ENCODE measurements around the gene IL5. TPM values are rescaled to one million over a fixed set of nuclear protein-coding genes. Genes with fewer than 3 reads are reported as not detected.
"Not testable (repeated sequence)": the region's sequence is repeated elsewhere in the genome, so short reads cannot be mapped to it uniquely, and the experiment has no call there.

Gene IL5
- total RNA-seq, 4 donors from 2014 or later, result not detected

GRCh38 chr5:132557478-132558172 is 14.3 kb upstream of the IL5 start:
- ATAC-seq, result peak; percentile 44
- TF ChIP-seq EP300 (IDR thresholded peaks at IDR 0.05), result no peak
- TF ChIP-seq POLR2A (IDR thresholded peaks at IDR 0.05), result no peak
- no peak for TF ChIP-seq CTCF (IDR thresholded peaks at IDR 0.05)
- TF ChIP-seq POLR2AphosphoS5 (IDR thresholded peaks at IDR 0.05), result no peak

GRCh38 chr5:132556763-132557477 is 13.6 kb upstream of the IL5 start, which contains the start of gene RAD50:
Gene RAD50 (plus strand): TSS chr5:132556977. CDS start chr5:132557325, 348 bp downstream.
- peak; percentile 99 for ATAC-seq
- H3K9me3 ChIP-seq, result no peaks in the 10 kb centered on the region

More at GRCh38 chr5:132557478-132558172, 14.3 kb upstream of the IL5 start:
- peak overlapping the region; percentile 71 to 92 (median 89) for H3K27ac ChIP-seq
- H3K4me3 ChIP-seq, result peak overlapping the region; percentile 66 to 79
- H3K4me1 ChIP-seq, result peaks cover 0 to 24% (median 7%) of the 10 kb centered on the region in 3 donors
- peaks cover 0 to 24% of the 10 kb centered on the region in 2 donors for H3K36me3 ChIP-seq
- H3K27me3 ChIP-seq, result no peaks in the 10 kb centered on the region
- WGBS, 2 donors (ENCODE audit: low coverage in 1 of 2), result 2 to 5% methylated on average over 14 of the region's 15 CpGs
- no peaks in the 10 kb centered on the region for H3K9me3 ChIP-seq

DNA sequence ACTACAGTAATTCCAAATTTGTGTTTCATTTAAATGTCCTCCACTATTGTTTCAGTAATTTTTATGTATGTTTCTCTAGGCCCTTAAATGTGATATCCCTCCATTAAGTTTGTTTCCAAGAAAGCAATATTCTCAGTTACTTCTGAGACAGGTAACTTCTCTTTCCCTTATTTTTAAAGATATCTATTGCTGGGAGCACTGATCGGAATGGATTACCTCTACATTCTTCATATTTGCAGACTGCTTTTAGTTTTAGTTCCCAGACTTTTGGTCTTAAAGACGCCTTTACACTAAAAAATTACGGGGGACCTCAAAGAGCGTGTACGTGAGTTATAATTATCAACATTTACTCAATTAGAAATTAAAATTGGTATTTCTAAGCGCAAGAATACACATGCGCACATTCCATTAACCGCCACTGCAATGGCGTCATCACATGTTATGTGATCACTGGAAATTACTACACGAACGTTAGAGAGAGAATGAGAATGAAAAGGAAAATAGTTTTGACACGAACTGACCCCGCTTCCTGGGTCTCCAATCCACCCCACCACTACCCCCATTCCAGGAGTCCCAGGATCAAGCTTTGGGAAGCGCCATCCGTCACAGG is 12.9 kb upstream of the IL5 start:
- 34 to 46% methylated on average over 13 to 15 of the region's 15 CpGs for WGBS, 2 donors (ENCODE audit: low coverage in 1 of 2)
- H3K36me3 ChIP-seq, result peaks cover 0 to 19% of the 10 kb centered on the region in 2 donors
- H3K9me3 ChIP-seq, result no peaks in the 10 kb centered on the region
- peak; percentile 40 for ATAC-seq
- H3K27ac ChIP-seq, result peak overlapping the region in 3 of 4 donors; percentile 89 to 92 (median 89)
- TF ChIP-seq CTCF (IDR thresholded peaks at IDR 0.05) (no peak), EP300 (IDR thresholded peaks at IDR 0.05) (no peak), POLR2A (IDR thresholded peaks at IDR 0.05) (no peak), POLR2AphosphoS5 (IDR thresholded peaks at IDR 0.05) (no peak)
- peak overlapping the region; percentile 66 to 79 for H3K4me3 ChIP-seq
- H3K27me3 ChIP-seq, result no peaks in the 10 kb centered on the region
- H3K4me1 ChIP-seq, result peaks cover 0 to 24% (median 7%) of the 10 kb centered on the region in 3 donors

More at GRCh38 chr5:132556763-132557477, 13.6 kb upstream of the IL5 start, which contains the start of gene RAD50:
- H3K4me3 ChIP-seq, result peak within 1 kb of the TSS; percentile 66 to 79
- H3K27ac ChIP-seq, result peak within 1 kb of the TSS; percentile 71 to 92 (median 89)
- H3K27me3 ChIP-seq, result no peaks in the 10 kb centered on the region
- H3K4me1 ChIP-seq, result peaks cover 0 to 24% (median 7%) of the 10 kb centered on the region in 3 donors
- 0 to 4% methylated on average over 3 to 6 of the region's 53 CpGs for WGBS, 2 donors (ENCODE audit: low coverage in 1 of 2)
- TF ChIP-seq EP300 (IDR thresholded peaks at IDR 0.05) (no peak), POLR2A (IDR thresholded peaks at IDR 0.05) (peak; percentile 88), CTCF (IDR thresholded peaks at IDR 0.05) (no peak), POLR2AphosphoS5 (IDR thresholded peaks at IDR 0.05) (peak; percentile 94)
- H3K36me3 ChIP-seq, result peaks cover 0 to 23% of the 10 kb centered on the region in 2 donors

GRCh38 chr5:132549576-132549975 is 6.3 kb upstream of the IL5 start:
- WGBS, 2 donors (ENCODE audit: low coverage in 1 of 2), result 71 to 92% methylated on average over 2 of the region's 2 CpGs
- Histone ChIP-seq H3K9me3 (no peaks in the 10 kb centered on the region), H3K36me3 (no peaks in the 10 kb centered on the region), H3K27ac (no peak overlapping the region), H3K27me3 (no peaks in the 10 kb centered on the region), H3K4me1 (no peaks in the 10 kb centered on the region), H3K4me3 (no peak overlapping the region)
- TF ChIP-seq POLR2AphosphoS5 (IDR thresholded peaks at IDR 0.05) (no peak), EP300 (IDR thresholded peaks at IDR 0.05) (no peak), CTCF (IDR thresholded peaks at IDR 0.05) (no peak), POLR2A (IDR thresholded peaks at IDR 0.05) (no peak)
- ATAC-seq, result no peak

DNA sequence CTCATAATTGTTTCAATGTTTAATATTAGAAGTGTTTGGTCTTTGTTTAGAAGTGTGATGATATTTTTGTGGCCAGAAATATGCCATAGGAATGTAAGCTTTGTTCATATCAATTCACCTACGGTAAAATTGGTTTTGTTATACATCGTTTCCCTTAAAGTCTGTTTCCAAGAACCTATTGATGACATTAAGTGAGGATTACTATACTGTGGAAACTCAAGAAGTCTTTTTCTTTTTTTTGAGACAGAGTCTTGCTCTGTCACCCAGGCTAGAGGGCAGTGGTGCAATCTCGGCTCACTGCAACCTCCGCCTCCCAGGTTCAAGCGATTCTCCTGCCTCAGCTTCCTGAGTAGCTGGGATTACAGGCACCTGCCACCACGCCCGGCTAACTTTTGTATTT is 5.5 kb upstream of the IL5 start:
- not testable (repeated sequence) for H3K4me1 ChIP-seq, H3K9me3 ChIP-seq, H3K36me3 ChIP-seq, ATAC-seq, H3K27ac ChIP-seq, H3K27me3 ChIP-seq, H3K4me3 ChIP-seq
- 89 to 91% methylated on average over 2 to 7 of the region's 7 CpGs for WGBS, 2 donors (ENCODE audit: low coverage in 1 of 2)

All from gastroesophageal sphincter (tissue), 4 donors.